ENCODE measurements around the gene KCNQ5. TPM values are rescaled to one million over a fixed set of nuclear protein-coding genes. Genes with fewer than 3 reads are reported as not detected.

Gene KCNQ5
- total RNA-seq, 1 donor from 2014 or later: not detected

- H3K4me2 ChIP-seq: no peak overlapping the region
- no peaks in the 10 kb centered on the region for H3K79me2 ChIP-seq (ENCODE audit: low read depth)
- no peak overlapping the region for H2AFZ ChIP-seq (replicated peaks)
- H3K4me1 ChIP-seq: no peaks in the 10 kb centered on the region
- Mint-ChIP-seq H3K27ac (no peak overlapping the region), H3K4me3 (no peak overlapping the region), H3K9me3 (no peaks in the 10 kb centered on the region), H3K27me3 (ENCODE audit: insufficient read depth, low read depth) (no peaks in the 10 kb centered on the region), H3K4me1 (peaks cover 9% of the 10 kb centered on the region), H3K36me3 (no peaks in the 10 kb centered on the region)
- no peaks in the 10 kb centered on the region for H3F3A ChIP-seq (ENCODE audit: low read depth)
- peak; percentile 10 for DNase-seq (ENCODE audit: low spot score)
- no peaks in the 10 kb centered on the region for H4K20me1 ChIP-seq (ENCODE audit: low read depth)
- no peaks in the 10 kb centered on the region for H3K27me3 ChIP-seq
- TF ChIP-seq EZH2 (IDR thresholded peaks at IDR 0.05) (no peak), CTCF (IDR thresholded peaks at IDR 0.05) (no peak), EZH2phosphoT487 (IDR thresholded peaks at IDR 0.05) (no peak)
- H3K36me3 ChIP-seq: no peaks in the 10 kb centered on the region
- H3K4me3 ChIP-seq: no peak overlapping the region
- no peaks in the 10 kb centered on the region for H3K9me3 ChIP-seq (ENCODE audit: low read depth)
- no peak overlapping the region for H3K9ac ChIP-seq
- no peak overlapping the region for H3K27ac ChIP-seq
These were observed 67.5 kb downstream of the KCNQ5 start for GRCh38 chr6:72689107-72689954.

DNA sequence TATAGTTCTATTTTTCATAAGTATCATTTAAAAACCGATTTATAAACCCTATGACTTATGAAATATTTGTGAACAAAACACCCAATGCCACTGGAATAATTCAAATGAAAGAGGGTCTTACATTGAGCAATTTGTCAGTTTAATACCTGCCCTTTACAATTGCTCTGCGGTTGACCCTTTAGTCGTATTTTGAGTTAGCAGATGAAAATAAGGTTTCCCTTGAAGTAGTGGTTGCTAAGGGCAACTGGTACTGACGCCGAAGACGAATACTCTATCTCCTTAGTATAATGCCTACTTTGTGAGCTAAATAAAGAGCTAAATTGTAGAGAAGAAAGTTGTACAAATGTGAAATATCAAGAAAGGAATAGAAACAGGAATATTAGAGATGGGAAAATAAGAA is 69.4 kb downstream of the KCNQ5 start:
- Mint-ChIP-seq H3K4me3 (no peak overlapping the region), H3K9me3 (no peaks in the 10 kb centered on the region), H3K4me1 (peaks cover 9% of the 10 kb centered on the region), H3K27ac (no peak overlapping the region), H3K27me3 (ENCODE audit: insufficient read depth, low read depth) (no peaks in the 10 kb centered on the region), H3K36me3 (no peaks in the 10 kb centered on the region)
- TF ChIP-seq EZH2 (IDR thresholded peaks at IDR 0.05) (no peak), CTCF (IDR thresholded peaks at IDR 0.05) (no peak), EZH2phosphoT487 (IDR thresholded peaks at IDR 0.05) (no peak)
- Histone ChIP-seq H3K9me3 (ENCODE audit: low read depth) (no peaks in the 10 kb centered on the region), H4K20me1 (ENCODE audit: low read depth) (no peaks in the 10 kb centered on the region), H3K9ac (no peak overlapping the region), H3K4me3 (no peak overlapping the region), H3F3A (ENCODE audit: low read depth) (no peaks in the 10 kb centered on the region), H3K27me3 (no peaks in the 10 kb centered on the region), H3K4me1 (no peaks in the 10 kb centered on the region), H3K79me2 (ENCODE audit: low read depth) (no peaks in the 10 kb centered on the region), H2AFZ (replicated peaks) (no peak overlapping the region), H3K4me2 (no peak overlapping the region), H3K27ac (no peak overlapping the region), H3K36me3 (no peaks in the 10 kb centered on the region)
- DNase-seq (ENCODE audit: low spot score): no peak

- Histone ChIP-seq H3K4me1 (no peaks in the 10 kb centered on the region), H3F3A (ENCODE audit: low read depth) (no peaks in the 10 kb centered on the region), H3K79me2 (ENCODE audit: low read depth) (no peaks in the 10 kb centered on the region), H3K27me3 (no peaks in the 10 kb centered on the region), H3K4me3 (no peak overlapping the region), H3K27ac (no peak overlapping the region), H3K4me2 (no peak overlapping the region), H3K9me3 (ENCODE audit: low read depth) (no peaks in the 10 kb centered on the region), H2AFZ (replicated peaks) (no peak overlapping the region), H3K36me3 (no peaks in the 10 kb centered on the region), H3K9ac (no peak overlapping the region), H4K20me1 (ENCODE audit: low read depth) (no peaks in the 10 kb centered on the region)
- H3K27me3 Mint-ChIP-seq (ENCODE audit: insufficient read depth, low read depth): no peaks in the 10 kb centered on the region
- peaks cover 8% of the 10 kb centered on the region for H3K4me1 Mint-ChIP-seq
- TF ChIP-seq EZH2 (IDR thresholded peaks at IDR 0.05) (no peak), CTCF (IDR thresholded peaks at IDR 0.05) (no peak), EZH2phosphoT487 (IDR thresholded peaks at IDR 0.05) (no peak)
- H3K4me3 Mint-ChIP-seq: no peak overlapping the region
- no peak overlapping the region for H3K27ac Mint-ChIP-seq
- DNase-seq (ENCODE audit: low spot score): no peak
- no peaks in the 10 kb centered on the region for H3K9me3 Mint-ChIP-seq
- no peaks in the 10 kb centered on the region for H3K36me3 Mint-ChIP-seq
These were observed 74.2 kb downstream of the KCNQ5 start for GRCh38 chr6:72696055-72696454.
